Ishikawa (cell line): ENCODE results near the gene ULK4.

Source experiments
- CEBPB ChIP-seq: IDR thresholded peaks from 2 replicates; pipeline ENCODE4 v1.6.1; 2012
- CREB1 ChIP-seq: IDR thresholded peaks from 2 replicates; pipeline ENCODE4 v1.6.1; 2012; ENCODE audit warnings: low read depth
- EGR1 ChIP-seq: IDR thresholded peaks from 2 replicates; pipeline ENCODE4 v1.6.1; 2012
- EP300 ChIP-seq: IDR thresholded peaks from 2 replicates; pipeline ENCODE4 v1.6.1; 2012; ENCODE audit warnings: borderline replicate concordance
- FOXM1 ChIP-seq: IDR thresholded peaks from 2 replicates; pipeline ENCODE4 v1.6.1; 2012; ENCODE audit warnings: low read depth, borderline replicate concordance
- NFIC ChIP-seq: IDR thresholded peaks from 2 replicates; pipeline ENCODE4 v1.6.1; 2012
- RAD21 ChIP-seq: IDR thresholded peaks from 2 replicates; pipeline ENCODE4 v1.6.1; 2012; ENCODE audit warnings: low read depth
- TAF1 ChIP-seq: IDR thresholded peaks from 2 replicates; pipeline ENCODE4 v1.6.1; 2012; ENCODE audit warnings: low read depth, mild to moderate bottlenecking
- TCF12 ChIP-seq: IDR thresholded peaks from 2 replicates; pipeline ENCODE4 v1.6.1; 2012; ENCODE audit warnings: low read depth
- TEAD4 ChIP-seq: IDR thresholded peaks from 2 replicates; pipeline ENCODE4 v1.6.1; 2012
- YY1 ChIP-seq: IDR thresholded peaks from 2 replicates; pipeline ENCODE4 v1.6.1; 2012; ENCODE audit warnings: low read depth
- ZBTB7A ChIP-seq: IDR thresholded peaks from 2 replicates; pipeline ENCODE4 v1.6.1; 2012; ENCODE audit warnings: low read depth
- TF ChIP-seq, protein P1 (sequence below): IDR thresholded peaks from 2 replicates; pipeline ENCODE4 v1.6.1; 2012
- TF ChIP-seq, protein P2 (sequence below): IDR thresholded peaks from 2 replicates; pipeline ENCODE4 v1.6.1; 2012; ENCODE audit warnings: low read depth, mild to moderate bottlenecking
- TF ChIP-seq, protein P3 (sequence below): IDR thresholded peaks from 2 replicates; pipeline ENCODE4 v1.6.1; 2012

The ULK4 gene

DNA sequence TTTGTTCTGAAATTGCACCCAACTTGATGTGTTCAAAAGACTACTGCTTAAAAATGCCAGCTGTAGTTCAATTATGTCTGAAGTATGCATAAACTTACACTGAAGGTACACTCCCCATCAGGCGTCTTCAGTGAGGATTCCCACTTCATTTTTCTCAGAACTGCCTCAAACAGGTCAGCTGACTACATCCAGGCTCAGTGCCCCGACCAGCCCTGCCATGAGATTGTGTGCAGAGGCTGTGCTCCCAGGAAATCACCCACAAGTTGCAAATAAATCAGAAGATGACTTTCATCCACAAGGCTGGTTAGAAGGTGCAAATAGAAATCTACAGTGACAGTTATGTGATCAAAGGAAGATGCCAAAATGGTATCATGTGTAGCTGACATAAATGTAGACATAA is 711.1 kb downstream of the ULK4 start:
- TF ChIP-seq FOXM1 (no peak), NFIC (no peak), CEBPB (no peak), RAD21 (no peak), TEAD4 (no peak), TCF12 (no peak), TAF1 (no peak), ZBTB7A (no peak)
- TF ChIP-seq, protein P1, sequence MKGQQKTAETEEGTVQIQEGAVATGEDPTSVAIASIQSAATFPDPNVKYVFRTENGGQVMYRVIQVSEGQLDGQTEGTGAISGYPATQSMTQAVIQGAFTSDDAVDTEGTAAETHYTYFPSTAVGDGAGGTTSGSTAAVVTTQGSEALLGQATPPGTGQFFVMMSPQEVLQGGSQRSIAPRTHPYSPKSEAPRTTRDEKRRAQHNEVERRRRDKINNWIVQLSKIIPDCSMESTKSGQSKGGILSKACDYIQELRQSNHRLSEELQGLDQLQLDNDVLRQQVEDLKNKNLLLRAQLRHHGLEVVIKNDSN, result no peak
- TF ChIP-seq, protein P2, sequence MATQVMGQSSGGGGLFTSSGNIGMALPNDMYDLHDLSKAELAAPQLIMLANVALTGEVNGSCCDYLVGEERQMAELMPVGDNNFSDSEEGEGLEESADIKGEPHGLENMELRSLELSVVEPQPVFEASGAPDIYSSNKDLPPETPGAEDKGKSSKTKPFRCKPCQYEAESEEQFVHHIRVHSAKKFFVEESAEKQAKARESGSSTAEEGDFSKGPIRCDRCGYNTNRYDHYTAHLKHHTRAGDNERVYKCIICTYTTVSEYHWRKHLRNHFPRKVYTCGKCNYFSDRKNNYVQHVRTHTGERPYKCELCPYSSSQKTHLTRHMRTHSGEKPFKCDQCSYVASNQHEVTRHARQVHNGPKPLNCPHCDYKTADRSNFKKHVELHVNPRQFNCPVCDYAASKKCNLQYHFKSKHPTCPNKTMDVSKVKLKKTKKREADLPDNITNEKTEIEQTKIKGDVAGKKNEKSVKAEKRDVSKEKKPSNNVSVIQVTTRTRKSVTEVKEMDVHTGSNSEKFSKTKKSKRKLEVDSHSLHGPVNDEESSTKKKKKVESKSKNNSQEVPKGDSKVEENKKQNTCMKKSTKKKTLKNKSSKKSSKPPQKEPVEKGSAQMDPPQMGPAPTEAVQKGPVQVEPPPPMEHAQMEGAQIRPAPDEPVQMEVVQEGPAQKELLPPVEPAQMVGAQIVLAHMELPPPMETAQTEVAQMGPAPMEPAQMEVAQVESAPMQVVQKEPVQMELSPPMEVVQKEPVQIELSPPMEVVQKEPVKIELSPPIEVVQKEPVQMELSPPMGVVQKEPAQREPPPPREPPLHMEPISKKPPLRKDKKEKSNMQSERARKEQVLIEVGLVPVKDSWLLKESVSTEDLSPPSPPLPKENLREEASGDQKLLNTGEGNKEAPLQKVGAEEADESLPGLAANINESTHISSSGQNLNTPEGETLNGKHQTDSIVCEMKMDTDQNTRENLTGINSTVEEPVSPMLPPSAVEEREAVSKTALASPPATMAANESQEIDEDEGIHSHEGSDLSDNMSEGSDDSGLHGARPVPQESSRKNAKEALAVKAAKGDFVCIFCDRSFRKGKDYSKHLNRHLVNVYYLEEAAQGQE, result no peak

DNA sequence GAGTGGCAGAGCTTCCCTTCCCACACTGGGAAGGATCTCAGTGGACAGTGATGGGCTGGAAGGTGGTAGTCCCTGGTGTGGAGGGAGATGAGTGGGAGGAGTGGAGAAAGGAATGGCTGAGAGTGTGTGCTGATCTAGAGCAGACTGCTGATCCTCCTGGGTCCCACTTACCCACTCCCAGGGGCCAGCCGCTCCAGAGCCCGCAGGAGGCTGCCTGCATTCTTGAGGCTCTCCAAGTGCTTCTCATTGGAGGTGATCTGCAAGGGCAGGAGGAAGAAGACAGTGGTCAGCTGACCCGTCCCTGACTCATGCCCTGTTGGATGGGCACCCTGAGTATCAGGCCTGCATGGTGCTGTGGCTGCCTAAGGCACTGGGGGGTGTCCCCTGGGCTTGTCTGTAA is 712.6 kb downstream of the ULK4 start:
- TF ChIP-seq FOXM1 (no peak), TAF1 (no peak), CEBPB (no peak), RAD21 (no peak), TEAD4 (no peak), EP300 (no peak), CREB1 (no peak), EGR1 (no peak), NFIC (no peak), YY1 (no peak)
- TF ChIP-seq, protein P3, sequence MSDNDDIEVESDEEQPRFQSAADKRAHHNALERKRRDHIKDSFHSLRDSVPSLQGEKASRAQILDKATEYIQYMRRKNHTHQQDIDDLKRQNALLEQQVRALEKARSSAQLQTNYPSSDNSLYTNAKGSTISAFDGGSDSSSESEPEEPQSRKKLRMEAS, result no peak
- TF ChIP-seq, protein P1, result no peak

DNA sequence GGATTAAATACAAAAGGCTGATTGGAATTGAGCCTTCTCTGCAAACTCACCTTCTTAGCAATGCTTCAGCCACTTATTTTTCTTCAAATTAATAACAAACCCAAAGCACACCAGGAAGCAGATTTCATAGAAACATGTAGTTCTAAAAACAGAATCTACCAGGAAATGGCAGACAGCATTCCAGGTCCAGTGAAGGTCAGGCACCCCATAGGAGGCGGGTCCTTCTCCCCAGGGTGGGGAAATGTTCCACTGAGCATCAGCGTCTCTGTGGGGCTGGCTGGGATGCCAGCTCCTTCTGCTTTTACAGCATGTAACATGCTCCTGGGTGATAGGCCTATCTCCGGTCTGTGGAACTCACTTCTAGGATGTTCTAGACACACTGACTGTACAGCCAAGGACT is 713.4 kb downstream of the ULK4 start:
- TF ChIP-seq, protein P1, result no peak
- no peak for TF ChIP-seq YY1
- TF ChIP-seq, protein P3, result no peak
- TF ChIP-seq, protein P2, result no peak
- no peak for TF ChIP-seq TAF1
- TF ChIP-seq CEBPB, result no peak
- TF ChIP-seq EGR1, result no peak

DNA sequence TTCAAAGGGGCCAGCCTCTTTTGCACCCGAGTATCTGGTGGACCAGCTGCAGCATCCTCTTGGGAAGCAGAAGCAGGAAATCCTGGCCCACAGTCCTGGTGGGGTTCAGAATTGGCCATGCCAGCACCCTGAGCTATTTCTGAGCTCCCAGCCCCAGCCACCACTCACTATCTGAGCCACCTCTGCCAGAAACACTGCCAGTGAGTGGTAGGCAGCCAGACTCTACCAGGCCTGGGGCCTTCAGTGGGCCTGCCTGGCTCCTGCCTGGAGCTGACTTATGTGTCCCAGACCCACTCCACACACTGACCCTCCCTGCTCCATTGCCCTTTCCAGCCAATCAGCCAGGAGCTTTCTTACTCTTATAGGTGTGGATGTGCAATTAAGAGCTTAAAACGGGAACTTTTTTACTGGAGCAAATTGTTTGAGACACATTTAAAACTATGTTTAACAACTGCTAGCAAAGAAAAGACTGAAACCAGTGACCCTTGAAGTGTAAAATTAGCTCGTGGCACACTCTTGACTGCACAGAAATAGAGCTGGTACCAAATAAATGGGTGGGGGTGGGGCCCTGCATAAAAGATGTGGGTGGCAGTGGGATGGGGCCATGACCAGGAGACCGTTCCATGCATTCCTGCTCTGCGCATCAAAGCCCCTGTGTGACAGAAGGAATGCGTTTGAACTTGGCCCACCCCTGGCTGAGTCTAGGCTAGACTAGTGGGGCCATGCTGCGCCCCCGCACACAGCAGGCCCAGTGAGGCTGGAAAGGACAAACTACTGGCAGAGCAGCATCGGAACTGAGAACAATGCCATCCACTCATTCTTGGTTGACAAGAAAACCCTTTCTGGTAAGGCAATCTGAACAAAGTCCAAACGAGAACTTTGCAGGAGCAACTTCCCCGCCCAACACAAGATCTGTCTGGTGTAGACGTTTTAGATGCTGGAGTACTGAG is 714.6 kb downstream of the ULK4 start:
- no peak for TF ChIP-seq ZBTB7A
- TF ChIP-seq, protein P1, result no peak
- TF ChIP-seq EGR1, result no peak
- TF ChIP-seq CEBPB, result no peak
- TF ChIP-seq NFIC, result no peak
- TF ChIP-seq EP300, result no peak
- TF ChIP-seq TEAD4, result no peak
- TF ChIP-seq, protein P2, result no peak
- TF ChIP-seq, protein P3, result no peak
- no peak for TF ChIP-seq TCF12
- no peak for TF ChIP-seq RAD21
- no peak for TF ChIP-seq YY1
- no peak for TF ChIP-seq CREB1
- no peak for TF ChIP-seq TAF1
- no peak for TF ChIP-seq FOXM1
